WTC11 (cell line): ENCODE data around the gene AGAP1. TPM values are rescaled to one million over a fixed set of nuclear protein-coding genes. Genes with fewer than 3 reads are reported as not detected.

Source experiments
- ATAC-seq: fragments of 200-7000 bp; cut with Tn5 transposase; 2 replicates; pipeline ENCODE4 v1.10.0; 2021; ENCODE audit warnings: mild to moderate bottlenecking, moderate library complexity
- CTCF ChIA-PET: fragments of 300-600 bp; sonication (Branson Sonifier 250); formaldehyde crosslinking; loops from one replicate; lab custom pipeline; 2021; ENCODE audit warnings: antibody characterized with exemption; lab: Charles Lee
- POLR2A ChIA-PET: fragments of 350-600 bp; sonication (Branson Sonifier 250); formaldehyde crosslinking; loops from one replicate; lab custom pipeline; 2021; ENCODE audit warnings: antibody characterized with exemption; lab: Charles Lee
- DNase-seq: peaks from one replicate; pipeline ENCODE4 v3.0.0; 2021; ENCODE audit warnings: low spot score
- H3K27ac Mint-ChIP-seq: 2 replicates; pipeline ENCODE4 v1.8.0; 2021; ENCODE audit warnings: mixed read lengths
- H3K27me3 Mint-ChIP-seq: 2 replicates; pipeline ENCODE4 v1.8.0; 2021; ENCODE audit warnings: low read depth, mild to moderate bottlenecking, moderate library complexity, mixed read lengths
- H3K36me3 Mint-ChIP-seq: 2 replicates; pipeline ENCODE4 v1.8.0; 2021; ENCODE audit warnings: mixed read lengths
- H3K4me1 Mint-ChIP-seq: 2 replicates; pipeline ENCODE4 v1.8.0; 2022; ENCODE audit warnings: mixed read lengths
- H3K4me3 Mint-ChIP-seq: 2 replicates; pipeline ENCODE4 v1.8.0; 2021; ENCODE audit warnings: mild to moderate bottlenecking, moderate library complexity, mixed read lengths
- H3K9me3 Mint-ChIP-seq: 2 replicates; pipeline ENCODE4 v1.8.0; 2021; ENCODE audit warnings: mixed read lengths
- AFF4 ChIP-seq: sonication (generic); formaldehyde crosslinking; IDR thresholded peaks from 2 replicates; pipeline ENCODE4 v1.8.1; 2023; ENCODE audit warnings: mild to moderate bottlenecking, missing genetic modification reagents, borderline replicate concordance
- FOXP1 ChIP-seq: sonication (generic); formaldehyde crosslinking; IDR thresholded peaks from 2 replicates; pipeline ENCODE4 v1.8.0; 2022; ENCODE audit warnings: missing genetic modification reagents, mild to moderate bottlenecking, moderate library complexity, borderline replicate concordance
- GTF2I ChIP-seq: fragments of 250-450 bp; sonication (Bioruptor Pico); conservative IDR thresholded peaks from 2 replicates; pipeline ENCODE4 v1.4.0; 2021; ENCODE audit warnings: mild to moderate bottlenecking
- HMGA2 ChIP-seq: fragments of 250-450 bp; sonication (Bioruptor Pico); IDR thresholded peaks from 2 replicates; pipeline ENCODE4 v1.4.0; 2021; ENCODE audit warnings: mild to moderate bottlenecking, moderate library complexity
- JUN ChIP-seq: sonication (generic); formaldehyde crosslinking; IDR thresholded peaks from 2 replicates; pipeline ENCODE4 v1.8.0; 2023; ENCODE audit warnings: mild to moderate bottlenecking, missing genetic modification reagents
- MAX ChIP-seq: sonication (generic); formaldehyde crosslinking; IDR thresholded peaks from 2 replicates; pipeline ENCODE4 v1.8.0; 2022; ENCODE audit warnings: mild to moderate bottlenecking, missing genetic modification reagents
- MXD4 ChIP-seq: fragments of 250-450 bp; sonication (Bioruptor Pico); IDR thresholded peaks from 2 replicates; pipeline ENCODE4 v1.8.0; 2021; ENCODE audit warnings: mild to moderate bottlenecking, moderate library complexity, borderline replicate concordance
- PRRX2 ChIP-seq: fragments of 250-450 bp; sonication (Bioruptor Pico); IDR thresholded peaks from 2 replicates; pipeline ENCODE4 v1.8.0; 2021; ENCODE audit warnings: mild to moderate bottlenecking
- TCF7 ChIP-seq: sonication (generic); formaldehyde crosslinking; IDR thresholded peaks from 2 replicates; pipeline ENCODE4 v1.8.0; 2022; ENCODE audit warnings: mild to moderate bottlenecking, low read depth, missing genetic modification reagents, moderate library complexity
- TP53 ChIP-seq: sonication (generic); formaldehyde crosslinking; IDR thresholded peaks from 2 replicates; pipeline ENCODE4 v1.8.1; 2023; ENCODE audit warnings: mild to moderate bottlenecking, missing genetic modification reagents
- ZNF138 ChIP-seq: sonication (generic); formaldehyde crosslinking; conservative IDR thresholded peaks from 2 replicates; pipeline ENCODE4 v1.8.1; 2022; ENCODE audit warnings: mild to moderate bottlenecking, moderate library complexity, missing genetic modification reagents
- ZNF219 ChIP-seq: sonication (generic); formaldehyde crosslinking; IDR thresholded peaks from 2 replicates; pipeline ENCODE4 v1.8.0; 2023; ENCODE audit warnings: missing genetic modification reagents, mild to moderate bottlenecking, borderline replicate concordance
- ZNF263 ChIP-seq: sonication (generic); formaldehyde crosslinking; IDR thresholded peaks from 2 replicates; pipeline ENCODE4 v1.8.1; 2022; ENCODE audit warnings: low read depth, mild to moderate bottlenecking, moderate library complexity, missing genetic modification reagents
- ZNF281 ChIP-seq: sonication (generic); formaldehyde crosslinking; IDR thresholded peaks from 2 replicates; pipeline ENCODE4 v1.8.0; 2023; ENCODE audit warnings: mild to moderate bottlenecking, missing genetic modification reagents
- ZNF416 ChIP-seq: fragments of 250-450 bp; sonication (Bioruptor Pico); IDR thresholded peaks from 2 replicates; pipeline ENCODE4 v1.9.0; 2021; ENCODE audit warnings: mild to moderate bottlenecking, inconsistent platforms
- total RNA-seq: library from RNA; stranded (reverse); gene quantifications from 3 replicates; pipeline ENCODE4 v1.2.3, GENCODE V29; 2021
- TF ChIP-seq, protein P1 (sequence below): fragments of 250-450 bp; sonication (Bioruptor Pico); conservative IDR thresholded peaks from 2 replicates; pipeline ENCODE4 v1.9.0; 2021; ENCODE audit warnings: mild to moderate bottlenecking
- TF ChIP-seq, protein P2 (sequence below): sonication (generic); formaldehyde crosslinking; IDR thresholded peaks from 2 replicates; pipeline ENCODE4 v1.8.1; 2022; ENCODE audit warnings: low read depth, missing genetic modification reagents, borderline replicate concordance

The AGAP1 gene
- total RNA-seq, 1 experiment from 2014 or later: 49.3 TPM

GRCh38 chr2:235825946-235826345, 332.1 kb downstream of the AGAP1 start:
- ChIA-PET POLR2A (no interaction called here), CTCF (interaction anchor here (1.2 kb wide), 1 partner anchor 47 kb away, joined by 4 read pairs; no protein-coding TSS in a partner anchor)
- H3K4me1 Mint-ChIP-seq: peaks cover 7% of the 10 kb centered on the region
- ATAC-seq (no peak), DNase-seq (no peak)
- H3K4me3 Mint-ChIP-seq: no peak overlapping the region
- H3K36me3 Mint-ChIP-seq: peaks cover 15% of the 10 kb centered on the region
- TF ChIP-seq ZNF138: no peak
- no peak for TF ChIP-seq JUN
- TF ChIP-seq AFF4 (CRISPR knock-in tag): no peak
- TF ChIP-seq PRRX2 (CRISPR knock-in tag): no peak
- TF ChIP-seq ZNF281 (CRISPR knock-in tag): no peak
- no peak for TF ChIP-seq ZNF416 (CRISPR knock-in tag)
- TF ChIP-seq GTF2I (CRISPR knock-in tag): no peak
- no peak for TF ChIP-seq MAX (CRISPR knock-in tag)
- TF ChIP-seq ZNF263: no peak
- no peak for TF ChIP-seq FOXP1 (CRISPR knock-in tag)
- no peak for TF ChIP-seq MXD4 (CRISPR knock-in tag)
- TF ChIP-seq ZNF219 (CRISPR knock-in tag): no peak
- TF ChIP-seq HMGA2: no peak
- TF ChIP-seq, protein P1, sequence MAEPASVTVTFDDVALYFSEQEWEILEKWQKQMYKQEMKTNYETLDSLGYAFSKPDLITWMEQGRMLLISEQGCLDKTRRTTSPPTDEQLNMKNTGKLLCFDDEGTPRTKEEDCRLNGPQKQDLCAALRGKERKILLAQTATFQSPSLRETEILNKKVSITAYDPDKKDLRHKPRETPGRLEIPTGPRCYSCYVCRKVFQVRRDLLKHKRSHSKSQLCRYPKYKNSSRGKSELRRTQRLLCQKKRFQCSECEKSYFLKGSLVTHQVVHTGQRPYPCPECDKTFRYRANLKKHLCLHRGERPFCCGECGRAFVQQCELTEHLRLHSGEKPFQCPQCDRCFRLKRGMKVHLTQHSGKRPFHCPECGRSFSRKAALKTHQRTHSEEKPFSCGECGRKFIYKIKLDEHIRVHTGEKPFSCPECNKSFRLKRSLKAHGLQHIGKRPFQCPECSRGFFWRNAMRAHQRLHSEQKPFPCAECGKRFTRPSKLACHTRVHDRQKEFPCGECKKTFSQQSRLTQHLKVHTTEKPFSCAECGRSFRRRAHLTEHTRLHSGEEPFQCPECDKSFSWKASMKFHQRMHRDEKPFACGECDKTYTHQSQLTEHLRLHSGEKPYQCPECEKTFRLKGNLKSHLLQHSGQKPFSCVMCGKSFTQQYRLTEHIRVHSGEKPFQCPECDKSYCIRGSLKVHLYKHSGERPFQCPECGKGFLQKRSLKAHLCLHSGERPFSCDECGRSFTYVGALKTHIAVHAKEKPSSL (CRISPR knock-in tag): no peak
- no peak for TF ChIP-seq TCF7 (CRISPR knock-in tag)
- H3K27me3 Mint-ChIP-seq: no peaks in the 10 kb centered on the region
- H3K9me3 Mint-ChIP-seq: peaks cover 5% of the 10 kb centered on the region
- no peak overlapping the region for H3K27ac Mint-ChIP-seq

GRCh38 chr2:235826826-235827225, 333.0 kb downstream of the AGAP1 start:
- H3K27ac Mint-ChIP-seq: peak overlapping the region; percentile 66; the same call in 1 of the 2 replicates
- no peak for TF ChIP-seq AFF4 (CRISPR knock-in tag)
- TF ChIP-seq, protein P2, sequence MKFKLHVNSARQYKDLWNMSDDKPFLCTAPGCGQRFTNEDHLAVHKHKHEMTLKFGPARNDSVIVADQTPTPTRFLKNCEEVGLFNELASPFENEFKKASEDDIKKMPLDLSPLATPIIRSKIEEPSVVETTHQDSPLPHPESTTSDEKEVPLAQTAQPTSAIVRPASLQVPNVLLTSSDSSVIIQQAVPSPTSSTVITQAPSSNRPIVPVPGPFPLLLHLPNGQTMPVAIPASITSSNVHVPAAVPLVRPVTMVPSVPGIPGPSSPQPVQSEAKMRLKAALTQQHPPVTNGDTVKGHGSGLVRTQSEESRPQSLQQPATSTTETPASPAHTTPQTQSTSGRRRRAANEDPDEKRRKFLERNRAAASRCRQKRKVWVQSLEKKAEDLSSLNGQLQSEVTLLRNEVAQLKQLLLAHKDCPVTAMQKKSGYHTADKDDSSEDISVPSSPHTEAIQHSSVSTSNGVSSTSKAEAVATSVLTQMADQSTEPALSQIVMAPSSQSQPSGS (CRISPR knock-in tag): no peak
- TF ChIP-seq TP53: no peak
- TF ChIP-seq, all 79 proteins: peak for 0
- Mint-ChIP-seq H3K27me3 (no peaks in the 10 kb centered on the region), H3K4me3 (no peak overlapping the region), H3K9me3 (peaks cover 5% of the 10 kb centered on the region), H3K4me1 (peaks cover 7% of the 10 kb centered on the region), H3K36me3 (peaks cover 11% of the 10 kb centered on the region)
- ChIA-PET POLR2A (no interaction called here), CTCF (interaction anchor here (1.0 to 1.2 kb wide), 2 partner anchors 10 to 47 kb away, joined by 3 to 4 read pairs; no protein-coding TSS in a partner anchor)
- DNase-seq: no peak
- no peak for ATAC-seq
